Activated CD4-positive, alpha-beta T cell treated with anti-CD3 and anti-CD28 coated beads, Interleukin-2, amount 50 U/mL, for 4 hours (primary cell): Measurements from ENCODE around the gene MPP4.
"Not testable (repeated sequence)": the region's sequence is repeated elsewhere in the genome, so short reads cannot be mapped to it uniquely, and the experiment has no call there.

Experiments used
- DNase-seq, 2 experiments: peaks; one replicate each; pipeline ENCODE4 v3.0.0-alpha.2; 2020

The MPP4 gene

DNA sequence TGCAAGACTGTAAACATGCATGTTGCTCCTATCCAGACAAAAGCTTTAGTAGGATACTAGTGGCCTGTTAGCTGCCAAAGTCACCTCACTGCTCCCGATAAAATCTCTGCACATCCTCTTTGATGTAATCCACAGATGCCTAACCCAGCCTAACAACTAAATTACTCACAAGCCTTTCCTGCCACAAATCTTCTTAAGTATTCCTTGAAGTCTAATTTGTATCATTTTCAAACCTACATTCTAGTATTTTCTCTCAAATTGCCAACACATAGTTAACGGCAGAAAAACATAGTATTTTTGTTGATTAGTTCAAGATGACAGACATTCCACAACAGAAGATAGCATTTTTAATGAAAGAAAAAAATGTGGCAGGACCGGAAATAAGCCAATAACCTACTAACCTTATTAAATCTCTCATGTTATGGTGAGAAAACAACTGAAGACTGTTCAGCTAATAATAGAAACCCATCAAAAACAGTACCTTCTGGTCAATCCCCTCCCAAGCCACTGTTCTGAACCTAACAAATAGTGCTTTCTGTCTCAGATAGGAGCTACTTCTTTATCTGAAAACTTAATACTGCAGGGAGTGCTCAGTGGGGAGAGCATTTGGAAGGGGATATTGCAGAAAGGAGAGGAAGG is at the start of gene MPP4:
Gene MPP4 (minus strand): TSS at position 57 of the 639 bp plus-strand sequence. CDS start 4,690 bp downstream, outside the sequence.
- DNase-seq: no peak

GRCh38 chr2:201746551-201746950 is 48.1 kb upstream of the MPP4 start:
- no peak for DNase-seq

GRCh38 chr2:201735486-201735885 is 37.0 kb upstream of the MPP4 start:
- no peak for DNase-seq

DNA sequence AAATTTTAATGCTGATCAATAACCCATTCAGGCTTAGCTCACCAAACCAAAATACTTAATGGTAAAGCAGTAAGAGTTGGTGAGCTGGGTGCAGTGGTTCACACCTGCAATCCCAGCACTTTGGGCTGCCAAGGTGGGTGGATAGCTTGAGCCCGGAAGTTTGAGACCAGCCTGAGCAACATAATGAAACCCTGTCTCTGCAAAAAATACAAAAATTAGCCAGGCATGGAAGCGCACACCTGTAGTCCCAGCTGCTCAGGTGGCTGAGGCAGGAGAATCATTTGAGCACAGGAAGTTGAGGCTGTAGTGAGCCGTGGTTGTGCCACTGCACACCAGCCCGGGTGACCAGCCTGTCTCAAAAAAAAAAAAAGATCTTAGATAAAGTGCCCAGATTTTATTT is 35.7 kb upstream of the MPP4 start:
- DNase-seq: no peak

DNA sequence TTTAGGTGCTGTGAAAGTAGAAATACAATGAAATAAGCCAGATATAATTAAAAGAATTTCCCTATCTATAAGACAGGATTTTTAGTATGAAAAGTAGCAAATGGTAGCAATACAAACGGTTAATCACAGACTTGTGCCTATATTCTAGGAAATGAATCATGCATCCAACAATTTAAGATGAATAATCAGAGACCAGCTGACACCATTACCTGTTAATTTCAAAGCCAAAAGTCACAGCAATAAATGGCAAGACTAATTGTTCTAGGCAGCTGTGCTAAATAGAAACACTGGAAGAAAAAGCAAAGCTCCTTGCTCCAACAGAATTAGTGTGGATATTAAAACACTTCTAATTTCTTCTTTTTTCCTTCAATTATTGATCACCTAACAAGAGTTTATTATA is 35.1 kb upstream of the MPP4 start:
- DNase-seq: no peak

DNA sequence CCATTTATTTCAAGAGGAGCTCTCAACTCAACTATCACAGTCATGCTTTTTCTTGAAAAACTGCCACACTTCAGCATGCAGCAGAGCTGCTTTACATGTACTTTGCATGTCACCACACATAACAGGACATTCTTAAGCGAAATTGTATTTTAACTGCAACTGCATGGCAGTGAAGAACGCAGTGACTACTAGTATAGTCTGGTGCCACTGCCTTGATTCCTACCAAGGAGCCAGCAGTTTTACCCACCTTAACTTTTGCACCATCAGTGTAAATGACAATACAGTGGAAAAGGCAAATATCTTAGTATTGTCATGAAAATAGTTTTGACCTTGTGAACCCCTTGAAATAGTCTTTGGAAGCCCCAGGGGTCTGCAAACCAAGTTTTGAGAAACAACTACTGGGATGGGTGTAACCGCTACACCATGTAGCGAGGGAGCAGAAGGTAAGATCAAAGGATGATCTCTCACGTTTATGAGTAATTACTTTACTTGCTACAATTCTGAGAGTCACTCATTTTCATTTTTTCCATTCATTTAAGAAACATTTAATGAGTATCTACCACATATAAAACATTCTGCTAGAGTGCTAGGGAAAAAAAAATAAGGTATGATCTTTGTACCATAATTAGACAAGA is 32.3 kb upstream of the MPP4 start:
- no peak for DNase-seq

DNA sequence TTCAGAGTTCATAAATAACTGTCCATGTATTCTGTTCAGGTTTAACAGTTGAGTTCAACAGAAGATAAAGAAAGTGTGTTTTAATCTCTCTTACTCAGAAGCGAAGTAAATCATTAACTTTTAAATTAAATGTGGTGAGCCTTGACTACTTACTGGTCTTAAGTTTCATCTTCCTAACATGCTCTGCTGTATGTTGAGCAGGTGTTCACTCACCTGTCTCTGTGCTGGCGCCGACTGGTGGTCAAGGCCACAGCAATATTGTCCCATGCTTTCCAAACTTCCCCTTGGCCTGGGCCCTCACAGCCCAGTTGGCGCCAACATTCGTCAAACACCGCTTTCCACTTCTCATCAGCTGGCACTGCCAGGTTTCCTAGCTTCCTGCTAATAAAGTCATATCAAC is 17.0 kb upstream of the MPP4 start:
- no peak for DNase-seq

GRCh38 chr2:201712726-201713125 is 14.3 kb upstream of the MPP4 start:
- DNase-seq: no peak

DNA sequence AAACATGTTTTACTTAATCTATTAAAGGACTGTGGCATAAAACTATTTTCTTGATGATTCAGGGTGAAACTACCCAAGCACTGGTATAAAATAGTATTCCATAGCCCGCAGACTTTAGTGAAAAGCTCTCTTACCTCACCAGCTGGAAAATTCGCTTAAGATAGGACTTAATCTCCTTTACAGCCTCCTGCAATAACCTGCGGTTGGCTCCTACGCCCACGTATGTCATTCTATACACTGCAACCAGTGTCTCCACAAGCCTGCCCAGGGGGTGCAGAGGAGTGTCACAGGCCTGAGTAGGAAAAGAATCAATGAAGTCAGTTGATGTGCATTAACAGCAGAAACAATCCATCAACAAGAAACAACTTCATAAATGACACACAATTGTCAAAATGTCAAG is 11.3 kb upstream of the MPP4 start:
- DNase-seq: no peak

DNA sequence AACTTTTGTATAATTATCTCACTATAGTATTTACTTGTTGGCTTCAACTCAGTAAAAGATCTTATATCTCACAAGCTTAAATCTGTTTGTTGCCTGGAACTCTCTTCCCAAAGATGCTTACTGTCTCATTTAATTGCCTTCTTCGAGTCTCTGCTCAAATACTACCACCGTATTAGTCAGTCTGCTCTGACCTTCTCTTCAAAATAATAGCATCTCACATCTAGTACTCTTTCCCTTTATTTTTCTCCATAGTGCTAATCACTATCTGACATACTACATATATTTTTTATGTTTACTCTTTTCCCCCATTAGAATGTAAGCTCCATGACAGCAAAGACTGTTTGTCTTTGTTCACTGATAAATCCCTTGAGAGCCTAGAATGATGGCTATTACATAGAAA is 10.6 kb upstream of the MPP4 start:
- no peak for DNase-seq

GRCh38 chr2:201707753-201708152 is 9.3 kb upstream of the MPP4 start:
- DNase-seq: no peak

GRCh38 chr2:201707142-201707541 is 8.7 kb upstream of the MPP4 start:
- DNase-seq: no peak

GRCh38 chr2:201704536-201704935 is 6.1 kb upstream of the MPP4 start:
- DNase-seq: no peak

GRCh38 chr2:201701646-201702045 is 3.2 kb upstream of the MPP4 start:
- DNase-seq: no peak

DNA sequence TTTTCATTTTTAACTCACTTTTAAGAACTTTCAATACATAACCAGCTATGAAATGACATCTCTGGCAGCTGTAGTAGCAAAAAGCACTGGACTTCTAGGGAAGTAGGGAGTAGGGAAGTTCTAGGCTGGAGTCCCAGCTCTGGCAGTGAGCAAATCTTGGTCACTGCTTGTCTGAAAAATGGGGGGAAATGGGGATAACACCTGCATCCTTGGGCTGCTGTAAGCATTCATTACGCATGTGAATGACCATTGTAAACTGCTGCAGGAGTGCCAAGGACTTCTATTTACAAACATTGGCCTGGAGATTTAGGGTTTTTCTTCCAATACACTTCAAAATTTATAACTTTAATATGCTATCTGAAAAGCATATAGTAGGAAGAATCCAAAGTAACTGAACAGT is 972 bp upstream of the MPP4 start:
- DNase-seq: no peak

- DNase-seq: no peak
Measured at GRCh38 chr2:201697899-201698298, 545 bp downstream of the MPP4 start.

GRCh38 chr2:201696151-201696659 is 2.2 kb downstream of the MPP4 start:
- no peak for DNase-seq

- DNase-seq: no peak
Measured at GRCh38 chr2:201685156-201685555, 13.3 kb downstream of the MPP4 start.

- DNase-seq: no peak
Measured at GRCh38 chr2:201680743-201681142, 17.7 kb downstream of the MPP4 start.

DNA sequence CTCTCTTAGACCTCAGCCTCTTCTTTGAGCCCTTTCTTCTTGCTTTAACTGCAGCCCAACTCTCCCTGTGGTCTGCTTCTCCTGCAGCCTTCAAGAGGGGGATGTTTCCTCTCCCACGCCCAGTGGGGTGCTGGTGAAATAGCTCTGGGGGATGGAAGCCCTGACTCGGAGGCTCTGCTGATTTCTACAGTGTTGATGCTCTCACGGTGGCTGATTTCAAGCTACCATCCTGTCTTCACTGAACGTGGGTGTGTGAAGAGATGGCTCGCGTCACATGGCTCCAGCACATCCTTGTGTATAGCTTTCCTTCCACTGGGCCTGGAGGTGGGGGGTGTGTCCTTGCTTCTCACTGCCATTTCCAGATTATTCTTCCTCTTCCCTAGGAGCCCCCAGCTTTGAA is 20.0 kb downstream of the MPP4 start:
- no peak for DNase-seq

DNA sequence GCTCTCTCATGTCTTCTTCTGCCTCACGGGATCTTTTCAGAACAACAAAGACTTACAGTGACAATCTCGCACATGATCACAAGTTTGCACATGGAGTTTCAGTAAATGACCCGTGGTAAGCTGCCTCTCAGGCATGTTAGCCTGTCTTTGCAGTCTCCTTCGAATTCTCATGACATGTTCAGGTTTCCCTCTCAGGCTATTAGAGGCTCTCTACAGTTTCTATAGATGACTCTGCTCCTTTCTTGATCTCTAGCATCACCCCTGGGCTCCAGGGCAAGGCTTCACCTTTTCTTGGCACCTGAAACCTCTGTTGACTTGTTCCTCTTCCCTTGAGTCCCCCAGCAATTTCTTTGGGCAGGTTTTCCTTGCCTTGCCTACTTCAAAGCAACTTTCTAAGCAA is 23.0 kb downstream of the MPP4 start:
- DNase-seq: no peak

GRCh38 chr2:201674794-201675193 is 23.6 kb downstream of the MPP4 start:
- no peak for DNase-seq

GRCh38 chr2:201674298-201674697 is 24.1 kb downstream of the MPP4 start:
- DNase-seq: no peak

GRCh38 chr2:201673546-201673945 is 24.9 kb downstream of the MPP4 start:
- no peak for DNase-seq

GRCh38 chr2:201671205-201671604 is 27.2 kb downstream of the MPP4 start:
- DNase-seq: not testable (repeated sequence)
